Neural cell (in vitro differentiated cells): Measurements from ENCODE around the gene MAGIX.

Experiments
- CTCF ChIP-seq: fragments of 450-650 bp; IDR thresholded peaks from 2 replicates; pipeline ENCODE4 v1.5.1; 2014; ENCODE audit warnings: antibody characterized with exemption, mild to moderate bottlenecking, moderate library complexity; ENCODE audit not compliant: poor library complexity, severe bottlenecking
- EZH2 ChIP-seq: fragments of 200-600, 300-800 bp; shearing (Covaris generic), sonication (generic); IDR thresholded peaks from 2 replicates; pipeline ENCODE4 v1.6.1; 2014; ENCODE audit warnings: antibody characterized with exemption, low read length, borderline replicate concordance, mild to moderate bottlenecking; ENCODE audit not compliant: insufficient read depth, poor library complexity, severe bottlenecking
- MXI1 ChIP-seq: fragments of 450-650 bp; conservative IDR thresholded peaks from 2 replicates; pipeline ENCODE4 v1.6.1; 2014; ENCODE audit warnings: antibody characterized with exemption, mild to moderate bottlenecking; ENCODE audit not compliant: poor library complexity, severe bottlenecking
- POLR2AphosphoS5 ChIP-seq: IDR thresholded peaks from 2 replicates; pipeline ENCODE4 v1.6.1; 2012
- RAD21 ChIP-seq: fragments of 450-650 bp; conservative IDR thresholded peaks from 2 replicates; pipeline ENCODE4 v1.6.1; 2014; ENCODE audit warnings: antibody characterized with exemption, mild to moderate bottlenecking, moderate library complexity
- SMC3 ChIP-seq: fragments of 450-650 bp; conservative IDR thresholded peaks from 2 replicates; pipeline ENCODE4 v1.6.1; 2014; ENCODE audit warnings: antibody characterized with exemption, mild to moderate bottlenecking, moderate library complexity; ENCODE audit not compliant: poor library complexity

DNA sequence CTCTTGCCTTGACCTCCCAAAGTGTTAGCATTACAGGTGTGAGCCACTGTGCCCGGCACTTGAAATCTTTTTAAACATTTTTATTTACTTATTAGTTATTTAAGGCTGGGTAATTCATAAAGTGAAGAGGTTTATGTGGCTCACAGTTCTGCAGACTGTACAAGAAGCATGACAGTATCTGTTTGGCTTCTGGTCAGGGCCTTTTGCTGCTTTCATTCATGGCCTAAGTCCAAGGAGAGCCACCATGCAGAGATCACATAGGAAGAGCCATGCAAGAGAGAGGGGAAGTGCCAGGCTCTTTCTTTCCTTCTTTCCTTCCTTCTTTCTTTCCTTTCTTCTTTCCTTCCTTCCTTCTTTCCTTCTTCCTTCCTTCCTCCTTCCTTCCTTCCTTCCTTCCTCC is 28.8 kb upstream of the MAGIX start:
- TF ChIP-seq CTCF: no peak
- TF ChIP-seq RAD21: no peak
- TF ChIP-seq POLR2AphosphoS5: no peak
- no peak for TF ChIP-seq MXI1
- no peak for TF ChIP-seq SMC3
- TF ChIP-seq EZH2: no peak
